ENCODE data around the gene CUL7.

- TF ChIP-seq CTCF (conservative IDR thresholded peaks at IDR 0.05; ENCODE audit: low read depth, low read length) (no peak), EZH2 (IDR thresholded peaks at IDR 0.05; ENCODE audit: low read length, unreplicated experiment) (no peak), EZH2phosphoT487 (IDR thresholded peaks at IDR 0.05; ENCODE audit: borderline replicate concordance, low read length) (no peak)
Observed at GRCh38 chr6:42989923-42990322, 63.7 kb downstream of the CUL7 start.
